Uterus (tissue), 2 donors: Measurements from ENCODE around the gene OTOS.

Experiments used
- POLR2A ChIP-seq, 2 donors: fragments of 450-650 bp; IDR thresholded peaks; one replicate each; pipeline ENCODE4 v1.6.1; 2016; ENCODE audit warnings: antibody characterized with exemption in 2 of 2, mild to moderate bottlenecking in 1 of 2, moderate library complexity in 1 of 2
- TF ChIP-seq, protein P1 (sequence below), 4 experiments: fragments of 200-600 bp in 2 of 4; fragments of 450-650 bp in 2 of 4; sonication (generic) in 2 of 4; IDR thresholded peaks; one replicate each; pipeline ENCODE4 v1.5.1; 2016 to 2019; ENCODE audit warnings: antibody characterized with exemption in 4 of 4, mild to moderate bottlenecking in 2 of 4, moderate library complexity in 1 of 4

DNA sequence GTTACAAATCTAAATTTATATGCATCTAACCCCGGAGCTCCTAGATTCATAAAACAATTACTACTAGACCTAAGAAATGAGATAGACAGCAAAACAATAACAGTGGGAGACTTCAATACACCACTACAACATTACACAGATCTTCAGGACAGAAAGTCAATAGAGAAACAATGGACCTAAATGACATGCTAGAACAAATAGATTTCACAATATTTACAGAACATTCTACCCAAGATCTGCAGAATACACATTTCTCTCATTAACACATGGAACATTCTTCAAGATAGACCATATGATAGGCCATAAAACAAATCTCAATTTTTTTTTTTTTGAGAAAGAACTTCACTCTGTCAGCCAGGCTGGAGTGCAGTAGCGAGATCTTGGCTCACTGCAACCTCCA lies 42.1 kb downstream of the OTOS start:
- no peak for TF ChIP-seq POLR2A (IDR thresholded peaks at IDR 0.05)
- TF ChIP-seq, protein P1, sequence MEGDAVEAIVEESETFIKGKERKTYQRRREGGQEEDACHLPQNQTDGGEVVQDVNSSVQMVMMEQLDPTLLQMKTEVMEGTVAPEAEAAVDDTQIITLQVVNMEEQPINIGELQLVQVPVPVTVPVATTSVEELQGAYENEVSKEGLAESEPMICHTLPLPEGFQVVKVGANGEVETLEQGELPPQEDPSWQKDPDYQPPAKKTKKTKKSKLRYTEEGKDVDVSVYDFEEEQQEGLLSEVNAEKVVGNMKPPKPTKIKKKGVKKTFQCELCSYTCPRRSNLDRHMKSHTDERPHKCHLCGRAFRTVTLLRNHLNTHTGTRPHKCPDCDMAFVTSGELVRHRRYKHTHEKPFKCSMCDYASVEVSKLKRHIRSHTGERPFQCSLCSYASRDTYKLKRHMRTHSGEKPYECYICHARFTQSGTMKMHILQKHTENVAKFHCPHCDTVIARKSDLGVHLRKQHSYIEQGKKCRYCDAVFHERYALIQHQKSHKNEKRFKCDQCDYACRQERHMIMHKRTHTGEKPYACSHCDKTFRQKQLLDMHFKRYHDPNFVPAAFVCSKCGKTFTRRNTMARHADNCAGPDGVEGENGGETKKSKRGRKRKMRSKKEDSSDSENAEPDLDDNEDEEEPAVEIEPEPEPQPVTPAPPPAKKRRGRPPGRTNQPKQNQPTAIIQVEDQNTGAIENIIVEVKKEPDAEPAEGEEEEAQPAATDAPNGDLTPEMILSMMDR (IDR thresholded peaks at IDR 0.05): no peak
